Kidney glomerular epithelial cell (primary cell): ENCODE data around the gene ANXA1.

Source experiments
- DNase-seq: peaks from one replicate; lab custom pipeline; 2025; lab: John Stamatoyannopoulos, UW

The ANXA1 gene

GRCh38 chr9:73210886-73211666 is 59.4 kb downstream of the ANXA1 start:
- DNase-seq, result no peak

- no peak for DNase-seq
Observed at GRCh38 chr9:73213300-73213699, 61.6 kb downstream of the ANXA1 start.

GRCh38 chr9:73215249-73215648 is 63.6 kb downstream of the ANXA1 start:
- DNase-seq, result no peak

GRCh38 chr9:73216100-73216499 is 64.4 kb downstream of the ANXA1 start:
- no peak for DNase-seq
